Measurements from ENCODE around the gene KIRREL2. TPM values are rescaled to one million over a fixed set of nuclear protein-coding genes. Genes with fewer than 3 reads are reported as not detected.
A peak's percentile ranks its signal among the peaks of the same experiment; 100 is the strongest.

KIRREL2 gene
- polyA plus RNA-seq, 3 donors = not detected

- Histone ChIP-seq H3K27me3 (ENCODE audit: control insufficient read depth in 2 of 2, insufficient read depth in 2 of 2, low read length in 2 of 2) (no peaks in the 10 kb centered on the region), H3K9me3 (replicated peaks in 1 of 2; ENCODE audit: control insufficient read depth in 1 of 2, insufficient read depth in 1 of 2, low read length in 2 of 2) (no peaks in the 10 kb centered on the region), H3K36me3 (replicated peaks in 1 of 2; ENCODE audit: control insufficient read depth in 1 of 2, insufficient read depth in 2 of 2, low read length in 2 of 2) (no peaks in the 10 kb centered on the region), H4K20me1 (ENCODE audit: insufficient read depth, low read length) (no peaks in the 10 kb centered on the region), H3K4me2 (replicated peaks; ENCODE audit: extremely low read depth, low read length, poor library complexity, severe bottlenecking) (peak overlapping the region; percentile 12), H3K79me2 (ENCODE audit: insufficient read depth, low read length) (peaks cover 6% of the 10 kb centered on the region), H3K4me3 (replicated peaks in 1 of 3; ENCODE audit: low read depth in 2 of 3, low read length in 3 of 3) (no peak overlapping the region), H3K27ac (ENCODE audit: low read depth in 1 of 2, low read length in 2 of 2) (peak overlapping the region; percentile 54 to 86), H3K9ac (ENCODE audit: insufficient read depth, low read length, poor library complexity, severe bottlenecking) (peak overlapping the region; percentile 36), H2AFZ (ENCODE audit: insufficient read depth, low read depth, low read length, poor library complexity, severe bottlenecking) (no peak overlapping the region), H3K4me1 (ENCODE audit: control insufficient read depth in 1 of 2, insufficient read depth in 2 of 2, low read length in 2 of 2) (peaks cover 68 to 78% of the 10 kb centered on the region in 2 donors)
- WGBS (ENCODE audit: insufficient coverage) = 53% methylated on average over 3 of the region's 7 CpGs
- H3K27ac Mint-ChIP-seq = peak overlapping the region; percentile 90 to 98 (median 96)
- peaks cover 0 to 2% (median 0%) of the 10 kb centered on the region in 7 donors for H3K9me3 Mint-ChIP-seq
- no peak for TF ChIP-seq CTCF (IDR thresholded peaks at IDR 0.05)
- H3K36me3 Mint-ChIP-seq = no peaks in the 10 kb centered on the region
- intact Hi-C loops (cut with micrococcal nuclease) = loop anchor here in 1 of 2 donors (1.0 to 2.0 kb wide), 2 partner anchors 11 to 15 kb away; partner anchors contain the start of gene HCST
- no peak overlapping the region for H3K4me3 Mint-ChIP-seq
- H3K4me1 Mint-ChIP-seq = peaks cover 61% of the 10 kb centered on the region
- DNase-seq = peak; percentile 78 to 89 (median 87)
- peaks cover 0 to 5% (median 0%) of the 10 kb centered on the region in 3 donors for H3K27me3 Mint-ChIP-seq (ENCODE audit: low read depth in 3 of 3)
Measured at GRCh38 chr19:35913589-35913988, 56.9 kb downstream of the KIRREL2 start.

- Histone ChIP-seq H3K4me3 (replicated peaks in 1 of 3; ENCODE audit: low read depth in 2 of 3, low read length in 3 of 3) (peak overlapping the region in 1 of 3 experiments; percentile 32), H3K9ac (ENCODE audit: insufficient read depth, low read length, poor library complexity, severe bottlenecking) (no peak overlapping the region), H3K36me3 (replicated peaks in 1 of 2; ENCODE audit: control insufficient read depth in 1 of 2, insufficient read depth in 2 of 2, low read length in 2 of 2) (no peaks in the 10 kb centered on the region), H3K79me2 (ENCODE audit: insufficient read depth, low read length) (no peaks in the 10 kb centered on the region), H4K20me1 (ENCODE audit: insufficient read depth, low read length) (no peaks in the 10 kb centered on the region), H3K27me3 (ENCODE audit: control insufficient read depth in 2 of 2, insufficient read depth in 2 of 2, low read length in 2 of 2) (no peaks in the 10 kb centered on the region), H3K4me1 (ENCODE audit: control insufficient read depth in 1 of 2, insufficient read depth in 2 of 2, low read length in 2 of 2) (peaks cover 51 to 60% of the 10 kb centered on the region in 2 donors), H3K9me3 (replicated peaks in 1 of 2; ENCODE audit: control insufficient read depth in 1 of 2, insufficient read depth in 1 of 2, low read length in 2 of 2) (no peaks in the 10 kb centered on the region), H3K27ac (ENCODE audit: low read depth in 1 of 2, low read length in 2 of 2) (peak overlapping the region; percentile 54 to 86), H2AFZ (ENCODE audit: insufficient read depth, low read depth, low read length, poor library complexity, severe bottlenecking) (peak overlapping the region; percentile 54), H3K4me2 (replicated peaks; ENCODE audit: extremely low read depth, low read length, poor library complexity, severe bottlenecking) (peak overlapping the region; percentile 33)
- TF ChIP-seq CTCF (IDR thresholded peaks at IDR 0.05) = no peak
- peak; percentile 27 to 53 (median 40) for DNase-seq
- Mint-ChIP-seq H3K4me1 (peaks cover 47% of the 10 kb centered on the region), H3K9me3 (peaks cover 0 to 2% (median 0%) of the 10 kb centered on the region in 7 donors), H3K27me3 (ENCODE audit: low read depth in 3 of 3) (peaks cover 0 to 5% (median 0%) of the 10 kb centered on the region in 3 donors), H3K27ac (peak overlapping the region; percentile 92 to 98 (median 95)), H3K36me3 (no peaks in the 10 kb centered on the region), H3K4me3 (peak overlapping the region in 1 of 2 donors; percentile 68)
- no CpG with 5 or more reads among the region's 3 CpGs for WGBS (ENCODE audit: insufficient coverage)
- intact Hi-C loops (cut with micrococcal nuclease) = no loop called here
Measured at GRCh38 chr19:35915443-35915842, 58.7 kb downstream of the KIRREL2 start.

Small RNAs within 50 kb of the gene (small RNA-seq; reads per million reads assigned to genes)
- not detected for gene RN7SL402P (ENCODE audit: insufficient read length, low read depth)

Other genes with a start within 250 kb of the KIRREL2 start
- 1 to 10 TPM in 1 of 3 donors, under 1 TPM in 2; 0.94 to 6.3 (median 0.99) TPM for gene HAUS5, start 244.2 kb upstream of the KIRREL2 start, polyA plus RNA-seq
- gene RBM42, start 227.9 kb upstream of the KIRREL2 start, polyA plus RNA-seq = 10 to 100 TPM; 29.5 to 53.3 (median 50.3) TPM
- gene ETV2, start 215.2 kb upstream of the KIRREL2 start, polyA plus RNA-seq = under 1 TPM; 0.17 to 0.93 (median 0.82) TPM
- gene COX6B1, start 208.6 kb upstream of the KIRREL2 start, polyA plus RNA-seq = 100 to 1,000 TPM; 611 to 948 (median 825) TPM
- gene UPK1A, start 190.4 kb upstream of the KIRREL2 start, polyA plus RNA-seq = not detected
- under 1 TPM in 1 of 3 donors, not detected in 2; 0.05 TPM for gene ZBTB32, start 152.4 kb upstream of the KIRREL2 start, polyA plus RNA-seq
- 10 to 100 TPM in 1 of 3 donors, under 1 TPM in 2; 0.32 to 63.6 (median 0.65) TPM for gene KMT2B, start 138.9 kb upstream of the KIRREL2 start, polyA plus RNA-seq
- gene IGFLR1, start 114.5 kb upstream of the KIRREL2 start, polyA plus RNA-seq = 100 to 1,000 TPM in 2 of 3 donors, 10 to 100 TPM in 1; 80.5 to 144 (median 119) TPM
- gene U2AF1L4, start 111.5 kb upstream of the KIRREL2 start, polyA plus RNA-seq = 100 to 1,000 TPM in 1 of 3 donors, 1 to 10 TPM in 2; 6.2 to 140 (median 8.7) TPM
- gene PSENEN, start 111.3 kb upstream of the KIRREL2 start, polyA plus RNA-seq = 100 to 1,000 TPM in 2 of 3 donors, 10 to 100 TPM in 1; 29.7 to 149 (median 129) TPM
- gene LIN37, start 108.3 kb upstream of the KIRREL2 start, polyA plus RNA-seq = 10 to 100 TPM in 1 of 3 donors, 1 to 10 TPM in 2; 5.6 to 28.6 (median 7.2) TPM
- gene HSPB6, start 99.9 kb upstream of the KIRREL2 start, polyA plus RNA-seq = not detected
- gene PROSER3, start 98.7 kb upstream of the KIRREL2 start, polyA plus RNA-seq = 10 to 100 TPM in 1 of 3 donors, 1 to 10 TPM in 2; 1.8 to 14.7 (median 2.9) TPM
- gene ARHGAP33, start 81.3 kb upstream of the KIRREL2 start, polyA plus RNA-seq = 1 to 10 TPM in 1 of 3 donors, not detected in 2; 8.6 TPM
- gene PRODH2, start 44.1 kb upstream of the KIRREL2 start, polyA plus RNA-seq = not detected
- not detected for gene NPHS1, start 4.4 kb upstream of the KIRREL2 start, polyA plus RNA-seq
- gene APLP1, start 11.7 kb downstream of the KIRREL2 start, polyA plus RNA-seq = not detected
- 100 to 1,000 TPM in 1 of 3 donors, 1 to 10 TPM in 2; 6.4 to 198 (median 9.3) TPM for gene NFKBID, start 43.6 kb downstream of the KIRREL2 start, polyA plus RNA-seq
- 100 to 1,000 TPM; 264 to 829 (median 594) TPM for gene HCST, start 45.6 kb downstream of the KIRREL2 start, polyA plus RNA-seq
- 1,000 to 10,000 TPM; 3,224 to 6,141 (median 5,182) TPM for gene TYROBP, start 51.4 kb downstream of the KIRREL2 start, polyA plus RNA-seq
- gene LRFN3, start 79.5 kb downstream of the KIRREL2 start, polyA plus RNA-seq = under 1 TPM in 1 of 3 donors, not detected in 2; 0.04 TPM
- gene SDHAF1, start 138.3 kb downstream of the KIRREL2 start, polyA plus RNA-seq = 10 to 100 TPM; 10.4 to 26.9 (median 19.0) TPM
- under 1 TPM in 1 of 3 donors, not detected in 2; 0.76 TPM for gene SYNE4, start 151.9 kb downstream of the KIRREL2 start, polyA plus RNA-seq
- 10 to 100 TPM; 13.1 to 29.3 (median 16.1) TPM for gene ALKBH6, start 157.3 kb downstream of the KIRREL2 start, polyA plus RNA-seq
- gene CLIP3, start 176.0 kb downstream of the KIRREL2 start, polyA plus RNA-seq = under 1 TPM in 1 of 3 donors, not detected in 2; 0.24 TPM
- gene THAP8, start 197.4 kb downstream of the KIRREL2 start, polyA plus RNA-seq = 1 to 10 TPM; 2.4 to 6.0 (median 3.1) TPM
- gene WDR62, start 198.0 kb downstream of the KIRREL2 start, polyA plus RNA-seq = under 1 TPM in 2 of 3 donors, not detected in 1; 0.05 to 0.88 TPM

Measured in CD14-positive monocyte (primary cell).